Activated gamma-delta T cell (primary cell): ENCODE results near the gene NAA35.
"Not testable (repeated sequence)": the region's sequence is repeated elsewhere in the genome, so short reads cannot be mapped to it uniquely, and the experiment has no call there.

Experiments used
- DNase-seq: peaks from one replicate; lab custom pipeline; 2025; lab: John Stamatoyannopoulos, UW
- total RNA-seq, 2 donors: gene quantifications; one replicate each; lab custom pipeline; 2026; lab: John Stamatoyannopoulos, UW

NAA35 gene
- 67.4 to 80.4 reads per million in 2 donors for total RNA-seq

DNA sequence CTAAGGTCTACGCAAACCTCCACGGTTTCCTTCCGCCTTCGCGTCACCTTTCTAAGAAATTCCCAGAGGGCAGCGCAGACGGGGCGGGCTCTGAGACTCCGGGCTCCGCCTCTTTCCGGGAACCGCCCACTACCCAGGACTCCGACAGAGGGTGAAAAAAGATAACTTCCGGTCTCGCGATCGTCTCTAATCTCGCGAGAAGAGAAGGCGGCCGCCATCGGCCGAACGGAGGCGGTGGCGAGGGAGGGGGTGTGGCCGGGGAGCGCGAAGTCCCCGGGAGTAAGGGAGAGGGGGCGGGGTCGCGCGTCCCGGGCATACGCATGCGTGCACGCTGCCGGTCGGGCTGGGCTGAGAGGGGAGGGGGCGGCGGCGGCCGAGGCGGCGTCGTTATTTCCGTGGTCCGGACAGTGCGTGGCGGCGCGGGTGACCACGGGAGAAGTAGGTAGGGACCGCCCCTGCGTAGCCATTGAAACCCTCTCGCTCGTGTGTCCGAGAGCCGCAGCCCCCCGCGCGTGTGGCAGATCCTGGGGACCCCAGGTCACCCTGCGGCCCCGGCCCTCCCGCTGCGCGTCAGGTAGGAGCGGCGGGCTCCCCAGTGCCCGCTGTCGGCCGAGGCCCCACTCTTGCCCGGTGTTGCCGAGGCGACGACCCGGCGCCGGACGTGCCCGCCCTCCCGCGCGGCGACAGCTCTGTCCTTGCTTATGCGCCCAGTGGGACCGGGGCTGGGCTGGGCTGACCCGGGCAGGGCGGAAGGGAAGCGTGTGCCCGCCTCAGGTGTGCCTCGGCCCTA, at the start of gene NAA35:
TSS of gene NAA35 (plus strand) at position 315 of the 790 bp plus-strand sequence. CDS start 1,014 bp downstream, outside the sequence.
- DNase-seq = peak; percentile 95

- no peak for DNase-seq
Observed at GRCh38 chr9:85892401-85892800, 48.5 kb upstream of the NAA35 start.

GRCh38 chr9:85895685-85896084, 45.3 kb upstream of the NAA35 start:
- DNase-seq = no peak

- DNase-seq = no peak
Observed at GRCh38 chr9:85897848-85898247, 43.1 kb upstream of the NAA35 start.

DNA sequence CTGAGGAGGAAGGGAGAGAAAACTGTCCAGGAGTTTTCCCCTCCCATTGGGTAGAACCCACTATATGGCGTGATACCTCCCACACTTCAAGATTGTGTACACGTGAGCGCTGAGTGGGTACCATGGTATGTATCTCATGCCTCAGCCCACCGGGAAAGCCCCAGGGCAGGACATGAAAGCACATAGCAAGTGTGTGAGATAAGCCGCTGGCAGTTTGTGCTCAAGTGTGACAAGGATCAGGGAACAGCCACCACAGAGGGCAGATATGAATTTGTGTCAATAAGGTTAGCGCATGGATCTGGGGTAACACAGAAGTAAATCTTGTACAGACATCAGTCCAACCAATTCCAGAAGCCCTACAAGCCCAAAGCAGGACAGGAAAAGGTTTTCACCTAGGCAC, 42.6 kb upstream of the NAA35 start:
- no peak for DNase-seq

DNA sequence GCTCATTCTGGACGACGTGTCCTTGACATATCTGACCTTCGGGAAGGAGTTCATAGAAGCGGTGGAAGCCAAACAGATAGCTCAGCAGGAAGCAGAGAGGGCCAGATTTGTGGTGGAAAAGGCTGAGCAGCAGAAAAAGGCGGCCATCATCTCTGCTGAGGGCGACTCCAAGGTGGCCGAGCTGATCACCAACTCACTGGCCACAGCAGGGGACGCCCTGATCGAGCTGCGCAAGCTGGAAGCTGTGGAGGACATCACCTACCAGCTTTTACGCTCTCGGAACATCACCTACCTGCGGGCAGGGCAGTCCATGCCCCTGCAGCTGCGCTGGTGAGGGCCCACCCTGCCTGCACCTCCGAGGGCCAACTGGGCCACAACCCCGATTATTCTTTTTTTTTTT, 41.6 kb upstream of the NAA35 start:
- no peak for DNase-seq

- DNase-seq = no peak
Observed at GRCh38 chr9:85900504-85901201, 40.3 kb upstream of the NAA35 start.

DNA sequence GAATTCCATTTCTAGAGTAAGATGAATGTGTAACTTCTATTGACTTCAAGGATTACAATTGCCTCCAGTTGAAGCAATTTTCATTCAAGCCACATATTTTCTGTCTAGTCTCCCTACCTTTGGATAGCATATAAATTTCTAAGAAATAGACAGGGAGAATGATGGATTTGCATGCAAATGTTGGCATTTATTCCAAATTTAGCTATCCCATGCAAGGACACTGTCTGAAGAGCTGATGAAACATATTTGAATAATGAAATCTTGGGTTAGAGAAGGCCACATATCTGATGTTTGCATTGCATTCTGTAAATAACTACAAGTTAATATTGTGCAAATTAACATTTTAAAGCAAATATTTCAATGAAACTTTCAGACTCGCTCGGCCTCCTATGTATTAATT, 36.0 kb upstream of the NAA35 start:
- no peak for DNase-seq

GRCh38 chr9:85905957-85906356, 35.0 kb upstream of the NAA35 start:
- DNase-seq = no peak

- no peak for DNase-seq
Observed at GRCh38 chr9:85909390-85909789, 31.6 kb upstream of the NAA35 start.

- no peak for DNase-seq
Observed at GRCh38 chr9:85914108-85914507, 26.8 kb upstream of the NAA35 start.

GRCh38 chr9:85917756-85918155, 23.2 kb upstream of the NAA35 start:
- no peak for DNase-seq

DNA sequence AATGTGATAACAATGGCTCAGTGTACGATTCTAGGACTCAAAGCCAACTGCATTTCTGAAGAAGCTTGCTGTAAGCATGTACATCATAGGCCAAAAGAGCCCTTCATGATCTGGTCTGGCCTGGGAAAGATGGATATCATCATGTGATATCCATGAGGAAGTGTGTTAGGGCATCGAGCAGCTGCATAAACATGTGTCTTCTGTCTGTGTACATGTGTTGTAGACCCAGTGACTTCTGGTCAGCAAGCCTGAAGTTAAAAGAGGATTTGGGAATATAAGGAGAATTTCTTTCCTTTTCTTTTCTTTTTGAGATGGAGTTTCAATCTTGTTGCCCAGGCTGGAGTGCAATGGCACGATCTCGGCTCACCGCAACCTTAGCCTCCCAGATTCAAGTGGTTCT, 15.5 kb upstream of the NAA35 start:
- DNase-seq = no peak

GRCh38 chr9:85927076-85927475, 13.9 kb upstream of the NAA35 start:
- no peak for DNase-seq

- DNase-seq = no peak
Observed at GRCh38 chr9:85931495-85931894, 9.5 kb upstream of the NAA35 start.

GRCh38 chr9:85935950-85936349, 5.0 kb upstream of the NAA35 start:
- not testable (repeated sequence) for DNase-seq

DNA sequence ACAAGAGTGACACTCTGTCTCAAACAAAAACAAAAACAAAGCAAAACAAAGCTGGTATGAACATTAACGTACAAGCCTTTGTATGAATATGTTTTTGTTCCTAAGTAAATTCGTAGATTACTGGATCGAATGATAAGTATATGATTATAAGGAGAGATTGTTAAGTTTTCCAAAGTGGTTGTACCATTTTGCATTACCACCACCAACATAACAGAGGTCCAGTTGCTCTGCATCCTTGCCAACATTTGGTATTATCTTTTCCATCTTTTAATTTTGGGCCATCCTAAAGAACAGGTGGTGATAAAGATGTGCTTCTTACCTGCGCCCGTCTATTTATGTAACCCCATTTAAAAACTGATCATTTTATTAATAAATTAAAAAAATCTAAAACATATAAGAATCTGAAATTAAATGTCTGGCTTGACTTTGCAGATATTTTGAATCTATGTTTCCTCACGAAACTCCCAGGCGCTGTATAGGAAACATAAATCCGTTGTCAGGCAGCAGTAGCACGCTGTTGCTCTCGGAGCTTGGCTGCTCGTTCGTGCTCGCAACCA, 593 bp upstream of the NAA35 start:
- no peak for DNase-seq

- DNase-seq = no peak
Observed at GRCh38 chr9:85941622-85941940, 635 bp downstream of the NAA35 start.

GRCh38 chr9:85941966-85942912, 1.3 kb downstream of the NAA35 start:
- DNase-seq = no peak

- DNase-seq = no peak
Observed at GRCh38 chr9:85942913-85943709, 2.2 kb downstream of the NAA35 start.

DNA sequence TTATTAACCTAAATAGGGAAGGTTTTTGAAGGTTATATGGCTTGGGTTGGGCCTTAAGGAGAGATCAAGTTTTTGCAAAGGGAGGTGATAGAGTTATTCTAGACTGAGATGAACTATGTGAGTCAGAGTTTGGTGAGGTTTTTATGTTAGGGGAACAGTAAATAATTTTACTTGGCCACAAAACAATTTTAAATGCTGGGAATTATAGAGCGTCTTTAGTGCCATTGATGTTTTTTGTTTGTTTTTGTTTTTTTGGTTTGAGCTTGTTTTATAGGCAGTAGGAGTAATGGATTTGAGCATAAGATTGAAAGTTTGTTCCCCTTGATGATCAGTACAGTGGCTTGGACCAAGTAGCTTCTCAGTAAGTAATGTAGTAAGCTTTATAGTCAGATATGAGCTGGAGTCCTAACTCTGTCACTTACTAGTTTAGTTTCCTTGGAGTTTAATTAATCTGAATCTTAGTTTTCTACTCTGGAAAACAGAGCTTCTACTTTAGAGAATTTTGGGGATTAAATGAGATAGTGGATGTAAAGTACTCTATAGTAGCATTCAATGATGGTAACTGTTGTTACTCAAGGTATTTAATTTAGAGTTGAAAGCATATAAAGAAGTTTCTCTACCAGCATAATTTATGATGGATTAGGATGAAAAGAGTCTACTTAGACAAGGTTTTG, 2.9 kb downstream of the NAA35 start:
- no peak for DNase-seq
